Measurements from ENCODE around the gene TOP1. TPM values are rescaled to one million over a fixed set of nuclear protein-coding genes. Genes with fewer than 3 reads are reported as not detected.
A peak's percentile ranks its signal among the peaks of the same experiment; 100 is the strongest.
"Not testable (repeated sequence)": the region's sequence is repeated elsewhere in the genome, so short reads cannot be mapped to it uniquely, and the experiment has no call there.

The TOP1 gene
- total RNA-seq, 1 donor from 2014 or later: 58.9 TPM

GRCh38 chr20:41126719-41127118 lies 98.1 kb downstream of the TOP1 start:
- H4K20me1 ChIP-seq (ENCODE audit: low read depth): no peaks in the 10 kb centered on the region
- Mint-ChIP-seq H3K36me3 (peaks cover 43% of the 10 kb centered on the region), H3K27me3 (ENCODE audit: insufficient read depth, low read depth) (no peaks in the 10 kb centered on the region), H3K4me1 (no peaks in the 10 kb centered on the region), H3K4me3 (no peak overlapping the region), H3K9me3 (no peaks in the 10 kb centered on the region), H3K27ac (no peak overlapping the region)
- H2AFZ ChIP-seq (replicated peaks): no peak overlapping the region
- TF ChIP-seq CTCF (IDR thresholded peaks at IDR 0.05) (no peak), EZH2phosphoT487 (IDR thresholded peaks at IDR 0.05) (no peak), EZH2 (IDR thresholded peaks at IDR 0.05) (no peak)
- peaks cover 9% of the 10 kb centered on the region for H3K36me3 ChIP-seq
- no peak overlapping the region for H3K27ac ChIP-seq
- H3K4me2 ChIP-seq: no peak overlapping the region
- DNase-seq (ENCODE audit: low spot score): no peak
- no peak overlapping the region for H3K9ac ChIP-seq
- H3K4me3 ChIP-seq: no peak overlapping the region
- H3K4me1 ChIP-seq: no peaks in the 10 kb centered on the region
- peaks cover 3% of the 10 kb centered on the region for H3F3A ChIP-seq (ENCODE audit: low read depth)
- no peaks in the 10 kb centered on the region for H3K9me3 ChIP-seq (ENCODE audit: low read depth)
- H3K27me3 ChIP-seq: no peaks in the 10 kb centered on the region
- no peaks in the 10 kb centered on the region for H3K79me2 ChIP-seq (ENCODE audit: low read depth)

- not testable (repeated sequence) for H3K9ac ChIP-seq; H3K9me3 Mint-ChIP-seq; H3K27ac Mint-ChIP-seq; H3K27me3 ChIP-seq; H3K79me2 ChIP-seq (ENCODE audit: low read depth); H3F3A ChIP-seq (ENCODE audit: low read depth); H3K4me1 ChIP-seq; H3K4me1 Mint-ChIP-seq; H3K4me3 ChIP-seq; H3K36me3 ChIP-seq; H3K4me2 ChIP-seq; H3K27ac ChIP-seq; DNase-seq (ENCODE audit: low spot score); H4K20me1 ChIP-seq (ENCODE audit: low read depth); H3K27me3 Mint-ChIP-seq (ENCODE audit: insufficient read depth, low read depth); H3K9me3 ChIP-seq (ENCODE audit: low read depth); H3K4me3 Mint-ChIP-seq; H2AFZ ChIP-seq (replicated peaks)
- peaks cover 32% of the 10 kb centered on the region for H3K36me3 Mint-ChIP-seq
These were observed 99.7 kb downstream of the TOP1 start for GRCh38 chr20:41128317-41128716.

DNA sequence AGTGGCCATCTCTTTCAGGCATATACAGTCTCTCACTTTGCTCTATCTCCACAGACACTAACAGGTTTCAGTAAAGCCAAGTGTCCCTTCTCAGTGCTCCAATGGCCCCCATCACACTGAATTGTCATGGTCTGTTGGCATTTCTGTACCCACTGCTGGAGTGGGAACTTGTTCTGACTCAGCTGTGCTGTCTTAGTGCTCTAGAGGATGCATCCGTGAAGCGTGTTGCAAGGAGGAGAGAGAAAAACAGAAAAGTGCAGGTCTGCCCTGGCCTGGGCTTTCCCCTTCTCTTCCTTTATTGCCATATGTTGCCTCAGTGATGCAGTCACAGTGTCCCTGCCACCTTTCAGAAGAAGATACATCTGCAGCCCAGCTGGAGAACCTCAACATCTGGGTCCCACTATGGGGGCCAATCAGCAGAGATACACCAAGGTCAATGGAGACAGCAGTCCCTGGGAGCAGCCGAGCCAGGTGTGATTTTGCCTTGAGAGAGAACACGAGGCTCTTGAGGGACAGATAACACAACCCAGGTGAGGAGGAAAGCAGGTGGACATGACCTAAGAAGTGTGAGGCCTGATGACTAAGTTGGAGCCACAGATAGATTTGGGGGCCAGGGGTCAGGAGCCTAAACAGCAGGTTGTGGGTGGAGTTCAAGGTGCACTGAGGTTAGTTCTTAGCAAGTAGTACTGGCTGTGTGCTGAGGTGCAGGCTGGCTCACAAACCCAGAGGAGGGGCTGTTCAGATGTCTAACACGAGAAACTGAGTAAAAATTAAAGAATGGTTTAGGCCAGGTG lies 103.2 kb downstream of the TOP1 start:
- Mint-ChIP-seq H3K4me3 (no peak overlapping the region), H3K4me1 (peaks cover 14% of the 10 kb centered on the region), H3K9me3 (no peaks in the 10 kb centered on the region), H3K27ac (peak overlapping the region; percentile 39), H3K27me3 (ENCODE audit: insufficient read depth, low read depth) (peaks cover 6% of the 10 kb centered on the region), H3K36me3 (peaks cover 12% of the 10 kb centered on the region)
- no peaks in the 10 kb centered on the region for H3K36me3 ChIP-seq
- TF ChIP-seq EZH2phosphoT487 (IDR thresholded peaks at IDR 0.05) (no peak), EZH2 (IDR thresholded peaks at IDR 0.05) (no peak), CTCF (IDR thresholded peaks at IDR 0.05) (no peak)
- H3K9ac ChIP-seq: no peak overlapping the region
- peaks cover 12% of the 10 kb centered on the region for H3F3A ChIP-seq (ENCODE audit: low read depth)
- H4K20me1 ChIP-seq (ENCODE audit: low read depth): no peaks in the 10 kb centered on the region
- no peaks in the 10 kb centered on the region for H3K79me2 ChIP-seq (ENCODE audit: low read depth)
- H3K4me2 ChIP-seq: no peak overlapping the region
- no peak overlapping the region for H3K4me3 ChIP-seq
- H3K9me3 ChIP-seq (ENCODE audit: low read depth): no peaks in the 10 kb centered on the region
- no peak overlapping the region for H3K27ac ChIP-seq
- peaks cover 11% of the 10 kb centered on the region for H3K27me3 ChIP-seq
- DNase-seq (ENCODE audit: low spot score): no peak
- H2AFZ ChIP-seq (replicated peaks): no peak overlapping the region
- H3K4me1 ChIP-seq: peaks cover 11% of the 10 kb centered on the region

- Histone ChIP-seq H3F3A (ENCODE audit: low read depth) (peaks cover 15% of the 10 kb centered on the region), H3K4me1 (peaks cover 11% of the 10 kb centered on the region), H3K27me3 (peaks cover 11% of the 10 kb centered on the region)
- not testable (repeated sequence) for H3K27ac Mint-ChIP-seq; H3K4me2 ChIP-seq; H3K4me3 Mint-ChIP-seq; H3K9me3 Mint-ChIP-seq; H3K36me3 ChIP-seq; H3K9me3 ChIP-seq (ENCODE audit: low read depth); DNase-seq (ENCODE audit: low spot score); H3K27me3 Mint-ChIP-seq (ENCODE audit: insufficient read depth, low read depth); H3K36me3 Mint-ChIP-seq; H3K9ac ChIP-seq; H2AFZ ChIP-seq (replicated peaks); H4K20me1 ChIP-seq (ENCODE audit: low read depth); H3K4me3 ChIP-seq; H3K79me2 ChIP-seq (ENCODE audit: low read depth); H3K27ac ChIP-seq
- H3K4me1 Mint-ChIP-seq: peaks cover 14% of the 10 kb centered on the region
These were observed 103.8 kb downstream of the TOP1 start for GRCh38 chr20:41132388-41132775.

Measured in neural progenitor cell (in vitro differentiated cells).